SU-DHL-6 (cell line): ENCODE data around the gene EIF3K.
"Not testable (repeated sequence)": the region's sequence is repeated elsewhere in the genome, so short reads cannot be mapped to it uniquely, and the experiment has no call there.

Source experiments
- H2AFZ ChIP-seq: fragments of 200-600 bp; sonication (generic); 2 replicates; pipeline ENCODE4 v1.6.1; 2014; ENCODE audit warnings: low read depth, mild to moderate bottlenecking, moderate library complexity, mixed read lengths, antibody characterized with exemption, low read length; ENCODE audit not compliant: severe bottlenecking
- H3F3A ChIP-seq: fragments of 200-600 bp; shearing (Covaris generic); 2 replicates; pipeline ENCODE4 v1.6.0; 2016; ENCODE audit warnings: antibody characterized with exemption, mild to moderate bottlenecking; ENCODE audit not compliant: insufficient read depth
- H3K27ac ChIP-seq: fragments of 200-600 bp; sonication (generic); 2 replicates; pipeline ENCODE4 v1.5.1; 2016; ENCODE audit warnings: low read depth, mild to moderate bottlenecking, low read length, moderate library complexity, mixed read lengths
- H3K27me3 ChIP-seq: fragments of 200-600 bp; sonication (generic), shearing (Covaris generic); 2 replicates; pipeline ENCODE4 v1.6.0; 2014; ENCODE audit warnings: mild to moderate bottlenecking, low read length
- H3K36me3 ChIP-seq: fragments of 200-600 bp; sonication (generic); 2 replicates; pipeline ENCODE4 v1.6.1; 2014; ENCODE audit warnings: mild to moderate bottlenecking, low read length, mixed read lengths
- H3K4me2 ChIP-seq: fragments of 300-600, 200-600 bp; shearing (Covaris generic), sonication (generic); 2 replicates; pipeline ENCODE4 v1.6.0; 2014; ENCODE audit warnings: low read length, low read depth, mild to moderate bottlenecking; ENCODE audit not compliant: poor library complexity, severe bottlenecking
- H3K4me3 ChIP-seq: fragments of 200-600 bp; sonication (generic); 2 replicates; pipeline ENCODE4 v1.5.1; 2014; ENCODE audit warnings: antibody characterized with exemption, low read length, mild to moderate bottlenecking, mixed read lengths; ENCODE audit not compliant: insufficient read depth, poor library complexity, severe bottlenecking
- H3K79me2 ChIP-seq: fragments of 200-600 bp; sonication (generic); 2 replicates; pipeline ENCODE4 v1.6.1; 2014; ENCODE audit warnings: mild to moderate bottlenecking, low read length, moderate library complexity; ENCODE audit not compliant: insufficient read depth
- H3K9ac ChIP-seq: fragments of 200-600 bp; sonication (generic); 2 replicates; pipeline ENCODE4 v1.7.0; 2014; ENCODE audit warnings: mild to moderate bottlenecking, low read length
- H3K9me2 ChIP-seq: fragments of 200-600 bp; sonication (generic); replicated peaks from 2 replicates; pipeline ENCODE4 v1.6.1; 2014; ENCODE audit warnings: low read length; ENCODE audit not compliant: insufficient read depth
- H3K9me3 ChIP-seq: fragments of 200-600 bp; sonication (generic); 2 replicates; pipeline ENCODE4 v1.6.1; 2014; ENCODE audit warnings: low read length, mixed read lengths; ENCODE audit not compliant: insufficient read depth
- H4K20me1 ChIP-seq: fragments of 200-600 bp; sonication (generic); 2 replicates; pipeline ENCODE4 v1.6.1; 2014; ENCODE audit warnings: low read depth, mild to moderate bottlenecking, antibody characterized with exemption, low read length, moderate library complexity, mixed read lengths
- CTCF ChIP-seq: fragments of 200-600 bp; sonication (generic); IDR thresholded peaks from one replicate; pipeline ENCODE4 v1.5.1; 2017; ENCODE audit warnings: antibody characterized with exemption, mild to moderate bottlenecking, low read length, moderate library complexity; ENCODE audit not compliant: insufficient read depth, poor library complexity, severe bottlenecking
- EZH2phosphoT487 ChIP-seq: fragments of 200-600 bp; sonication (generic), shearing (Covaris generic); conservative IDR thresholded peaks from 2 replicates; pipeline ENCODE4 v1.6.1; 2018; ENCODE audit warnings: mild to moderate bottlenecking, antibody characterized with exemption, low read length, moderate library complexity, mixed read lengths

EIF3K gene

GRCh38 chr19:38577826-38578225 is 41.2 kb upstream of the EIF3K start:
- H3K27me3 ChIP-seq = no peaks in the 10 kb centered on the region
- H3F3A ChIP-seq = no peaks in the 10 kb centered on the region
- TF ChIP-seq EZH2phosphoT487 = no peak
- no peak for TF ChIP-seq CTCF
- no peak overlapping the region for H3K27ac ChIP-seq
- H3K9me3 ChIP-seq = no peaks in the 10 kb centered on the region
- no peaks in the 10 kb centered on the region for H3K9me2 ChIP-seq
- H3K4me2 ChIP-seq = no peak overlapping the region
- H3K4me3 ChIP-seq = no peak overlapping the region
- H2AFZ ChIP-seq = no peak overlapping the region
- no peak overlapping the region for H3K9ac ChIP-seq
- H3K79me2 ChIP-seq = no peaks in the 10 kb centered on the region
- no peaks in the 10 kb centered on the region for H4K20me1 ChIP-seq
- H3K36me3 ChIP-seq = no peaks in the 10 kb centered on the region

- H3F3A ChIP-seq, H4K20me1 ChIP-seq, H3K9me3 ChIP-seq, H3K4me3 ChIP-seq, H3K4me2 ChIP-seq, H3K27me3 ChIP-seq, H3K79me2 ChIP-seq, H3K27ac ChIP-seq, H3K36me3 ChIP-seq, H2AFZ ChIP-seq, H3K9ac ChIP-seq, H3K9me2 ChIP-seq: not testable (repeated sequence)
Observed at GRCh38 chr19:38579304-38579703, 39.7 kb upstream of the EIF3K start.

GRCh38 chr19:38580080-38580479 is 38.9 kb upstream of the EIF3K start:
- no peaks in the 10 kb centered on the region for H3K36me3 ChIP-seq
- no peak overlapping the region for H2AFZ ChIP-seq
- no peaks in the 10 kb centered on the region for H3K79me2 ChIP-seq
- H3F3A ChIP-seq = 0 out of 2 replicates have a peak, but pooled peaks cover 3% of the 10 kb centered on the region
- H3K27ac ChIP-seq = no peak overlapping the region
- H4K20me1 ChIP-seq = no peaks in the 10 kb centered on the region
- no peak overlapping the region for H3K4me3 ChIP-seq
- TF ChIP-seq CTCF (no peak), EZH2phosphoT487 (no peak)
- no peaks in the 10 kb centered on the region for H3K9me2 ChIP-seq
- H3K9ac ChIP-seq = no peak overlapping the region
- no peaks in the 10 kb centered on the region for H3K9me3 ChIP-seq
- H3K27me3 ChIP-seq = no peaks in the 10 kb centered on the region
- H3K4me2 ChIP-seq = no peak overlapping the region

GRCh38 chr19:38583219-38583984 is 35.6 kb upstream of the EIF3K start:
- H3K36me3 ChIP-seq = no peaks in the 10 kb centered on the region
- no peaks in the 10 kb centered on the region for H3K79me2 ChIP-seq
- no peak overlapping the region for H3K27ac ChIP-seq
- H2AFZ ChIP-seq = no peak overlapping the region
- no peaks in the 10 kb centered on the region for H3K27me3 ChIP-seq
- no peaks in the 10 kb centered on the region for H4K20me1 ChIP-seq
- H3K4me3 ChIP-seq = no peak overlapping the region
- TF ChIP-seq EZH2phosphoT487 (no peak), CTCF (no peak)
- H3F3A ChIP-seq = 0 out of 2 replicates have a peak, but pooled peaks cover 3% of the 10 kb centered on the region
- no peak overlapping the region for H3K9ac ChIP-seq
- no peaks in the 10 kb centered on the region for H3K9me2 ChIP-seq
- no peak overlapping the region for H3K4me2 ChIP-seq
- no peaks in the 10 kb centered on the region for H3K9me3 ChIP-seq
